Lung (tissue), 12 donors: Measurements from ENCODE around the gene CABLES2. TPM values are rescaled to one million over a fixed set of nuclear protein-coding genes. Genes with fewer than 3 reads are reported as not detected.

Experiments used
- ATAC-seq: fragments of 200-7000 bp; cut with Tn5 transposase; one replicate; pipeline ENCODE4 v1.9.1; 2020; ENCODE audit warnings: moderate number of reproducible peaks; ENCODE audit not compliant: insufficient read depth, low FRiP score
- DNase-seq, 3 donors: peaks; one replicate each; pipeline ENCODE4 v3.0.0-alpha.2; 2013 to 2017
- H3K27ac ChIP-seq, 2 donors: one replicate each; pipeline ENCODE4 v1.5.1; 2013; ENCODE audit warnings: mild to moderate bottlenecking in 2 of 2, moderate library complexity in 2 of 2, control low read depth in 1 of 2, inconsistent platforms in 1 of 2, low read depth in 1 of 2, low read length in 1 of 2
- H3K27me3 ChIP-seq, 3 donors: one replicate each; pipeline ENCODE4 v1.5.1; 2013; ENCODE audit warnings: low read length in 2 of 3; ENCODE audit not compliant: control insufficient read depth in 3 of 3, insufficient read depth in 3 of 3
- H3K36me3 ChIP-seq, 4 donors: one replicate each; pipeline ENCODE4 v1.5.1; 2013; ENCODE audit warnings: low read length in 4 of 4, mild to moderate bottlenecking in 1 of 4, moderate library complexity in 1 of 4; ENCODE audit not compliant: control insufficient read depth in 4 of 4, insufficient read depth in 4 of 4
- H3K4me1 ChIP-seq, 5 donors: one replicate each; pipeline ENCODE4 v1.5.1; 2013; ENCODE audit warnings: low read length in 5 of 5, mild to moderate bottlenecking in 2 of 5, moderate library complexity in 1 of 5; ENCODE audit not compliant: control insufficient read depth in 5 of 5, insufficient read depth in 5 of 5
- H3K4me3 ChIP-seq: one replicate; pipeline ENCODE4 v1.5.1; 2013; ENCODE audit warnings: mild to moderate bottlenecking, control low read depth, moderate library complexity
- H3K9ac ChIP-seq, 2 donors: one replicate each; pipeline ENCODE4 v1.5.1; 2013; ENCODE audit warnings: low read length in 2 of 2, control low read depth in 1 of 2; ENCODE audit not compliant: insufficient read depth in 1 of 2
- H3K9me3 ChIP-seq, 4 donors: one replicate each; pipeline ENCODE4 v1.5.1; 2013; ENCODE audit warnings: low read length in 3 of 4, mild to moderate bottlenecking in 1 of 4, moderate library complexity in 1 of 4; ENCODE audit not compliant: control insufficient read depth in 4 of 4, insufficient read depth in 3 of 4
- CTCF ChIP-seq: IDR thresholded peaks from 2 replicates; pipeline ENCODE4 v1.5.1; 2012; ENCODE audit warnings: mild to moderate bottlenecking; ENCODE audit errors: control extremely low read depth, extremely low read depth
- WGBS, 2 donors: extraction: QIAGEN DNeasy Blood & Tissue Kit; methylation state at CpG; one replicate each; pipeline ENCODE4 v1.1.7; 2013; 5-methylcytosine and 5-hydroxymethylcytosine counted together
- polyA plus RNA-seq, 2 donors: library from polyadenylated mRNA; stranded (reverse); fragments of 200-250 nt; gene quantifications; one replicate each; pipeline ENCODE4 v1.2.1, GENCODE V29; 2013
- total RNA-seq, 2 donors: library from RNA; depleted of rRNA in 1 of 2; stranded (reverse); fragments of >200 nt in 1 of 2; gene quantifications; one replicate each; pipeline ENCODE4 v1.2.1, GENCODE V29; 2014 to 2021
- donor health status: control.
- donor health status: control.
- donor health status: Bipolar disorder and iron deficiency.
- donor health status: healthy.
- donor health status: DM: yes; HTN: yes; CAD: no.

Gene CABLES2
- total and polyA plus RNA-seq, 4 donors, result 1.9 to 4.4 (median 3.6) TPM

GRCh38 chr20:62353289-62354030, 53.6 kb downstream of the CABLES2 start:
- Histone ChIP-seq H3K9me3 (no peaks in the 10 kb centered on the region), H3K36me3 (peaks cover 0 to 41% (median 4%) of the 10 kb centered on the region in 4 donors), H3K27me3 (no peaks in the 10 kb centered on the region), H3K4me3 (no peak overlapping the region), H3K9ac (no peak overlapping the region), H3K4me1 (peaks cover 7 to 39% (median 33%) of the 10 kb centered on the region in 5 donors), H3K27ac (peak overlapping the region; percentile 56 to 93)
- TF ChIP-seq CTCF, result no peak
- 86 to 93% methylated on average over 15 to 16 of the region's 16 CpGs for WGBS, 2 donors
- no peak for DNase-seq
- ATAC-seq, result no peak

GRCh38 chr20:62352402-62353288, 54.4 kb downstream of the CABLES2 start:
- WGBS, 2 donors, result 72 to 85% methylated on average over 42 to 43 of the region's 43 CpGs
- Histone ChIP-seq H3K9ac (no peak overlapping the region), H3K27ac (peak overlapping the region; percentile 56 to 93), H3K36me3 (peaks cover 0 to 41% (median 4%) of the 10 kb centered on the region in 4 donors), H3K27me3 (no peaks in the 10 kb centered on the region), H3K4me3 (no peak overlapping the region), H3K9me3 (no peaks in the 10 kb centered on the region), H3K4me1 (peaks cover 7 to 31% (median 25%) of the 10 kb centered on the region in 5 donors)
- no peak for DNase-seq
- TF ChIP-seq CTCF, result no peak
- ATAC-seq, result no peak

- 90 to 92% methylated on average over 57 to 60 of the region's 60 CpGs for WGBS, 2 donors
- DNase-seq, result no peak
- H3K36me3 ChIP-seq, result peaks cover 0 to 46% (median 4%) of the 10 kb centered on the region in 4 donors
- no peak overlapping the region for H3K9ac ChIP-seq
- no peaks in the 10 kb centered on the region for H3K9me3 ChIP-seq
- H3K27ac ChIP-seq, result peak overlapping the region; percentile 61 to 84
- TF ChIP-seq CTCF, result no peak
- ATAC-seq, result no peak
- H3K27me3 ChIP-seq, result no peaks in the 10 kb centered on the region
- peaks cover 5 to 22% (median 18%) of the 10 kb centered on the region in 5 donors for H3K4me1 ChIP-seq
- no peak overlapping the region for H3K4me3 ChIP-seq
Observed at GRCh38 chr20:62351469-62352401, 55.4 kb downstream of the CABLES2 start.
